Loucy (cell line): Measurements from ENCODE around the gene RMND5A.

Experiments used
- CTCF ChIP-seq: fragments of 200-600 bp; sonication (generic); conservative IDR thresholded peaks from 2 replicates; pipeline ENCODE4 v1.5.1; 2014; ENCODE audit warnings: mild to moderate bottlenecking, antibody characterized with exemption, low read length
- EZH2phosphoT487 ChIP-seq: fragments of 200-600 bp; IDR thresholded peaks from 2 replicates; pipeline ENCODE4 v1.6.1; 2018; ENCODE audit warnings: antibody characterized with exemption, mild to moderate bottlenecking, moderate library complexity, borderline replicate concordance

- TF ChIP-seq CTCF: no peak
- no peak for TF ChIP-seq EZH2phosphoT487
Measured at GRCh38 chr2:86673986-86674670, 46.0 kb upstream of the RMND5A start.
